Esophagus muscularis mucosa (tissue), 4 donors: ENCODE data around the gene MDK. TPM values are rescaled to one million over a fixed set of nuclear protein-coding genes. Genes with fewer than 3 reads are reported as not detected.
"Not testable (repeated sequence)": the region's sequence is repeated elsewhere in the genome, so short reads cannot be mapped to it uniquely, and the experiment has no call there.

Experiments used
- DNase-seq: peaks from one replicate; pipeline ENCODE4 v3.0.0-alpha.2; 2017; ENCODE audit errors: extremely low spot score
- H3K27ac ChIP-seq, 4 donors: fragments of 200-600 bp; sonication (generic); replicated peaks in 1 of 4; 1 replicate in 3 of 4; 2 replicates in 1 of 4; pipeline ENCODE4 v1.5.1; 2016 to 2019; ENCODE audit warnings: mild to moderate bottlenecking in 1 of 4
- H3K27me3 ChIP-seq, 4 donors: fragments of 200-600 bp; sonication (generic); one replicate each; pipeline versions ENCODE4 v1.5.1 to v1.6.0; 2016 to 2019
- H3K36me3 ChIP-seq, 4 donors: fragments of 200-600 bp; sonication (generic); one replicate each; pipeline ENCODE4 v1.5.1; 2016 to 2019
- H3K4me1 ChIP-seq, 4 donors: fragments of 200-600 bp; sonication (generic); one replicate each; pipeline ENCODE4 v1.5.1; 2016 to 2019
- H3K4me3 ChIP-seq, 4 donors: fragments of 200-600 bp; sonication (generic); 1 replicate in 2 of 4; 2 replicates in 2 of 4; pipeline ENCODE4 v1.5.1; 2016 to 2019; ENCODE audit warnings: mild to moderate bottlenecking in 4 of 4, moderate library complexity in 1 of 4
- H3K9me3 ChIP-seq, 4 donors: fragments of 200-600 bp; sonication (generic); 1 replicate in 3 of 4; 2 replicates in 1 of 4; pipeline ENCODE4 v1.5.1; 2016 to 2019
- CTCF ChIP-seq, 3 experiments: fragments of 200-600 bp in 2 of 3; fragments of 450-650 bp in 1 of 3; sonication (generic) in 2 of 3; IDR thresholded peaks; one replicate each; pipeline ENCODE4 v1.5.1; 2017 to 2019; ENCODE audit warnings: antibody characterized with exemption in 3 of 3, mild to moderate bottlenecking in 2 of 3, moderate library complexity in 1 of 3
- EP300 ChIP-seq: sonication (generic); formaldehyde crosslinking; IDR thresholded peaks from one replicate; pipeline ENCODE4 v1.6.1; 2017; ENCODE audit warnings: antibody characterized with exemption
- POLR2A ChIP-seq: fragments of 450-650 bp; IDR thresholded peaks from one replicate; pipeline ENCODE4 v1.6.1; 2017; ENCODE audit warnings: antibody characterized with exemption, moderate library complexity, mild to moderate bottlenecking, low read depth
- POLR2AphosphoS5 ChIP-seq, 2 donors: sonication (generic); formaldehyde crosslinking; IDR thresholded peaks; one replicate each; pipeline ENCODE4 v1.6.1; 2017; ENCODE audit warnings: antibody characterized with exemption in 2 of 2
- WGBS: methylation state at CpG from one replicate; pipeline ENCODE4 v1.1.5; 2018; 5-methylcytosine and 5-hydroxymethylcytosine counted together
- intact Hi-C: fragments of 100-400 bp; cut with DNase I; formaldehyde crosslinking; loops from one replicate; pipeline ENCODE4 v1.15.1; 2023
- total RNA-seq, 4 donors: library from RNA; depleted of rRNA; stranded (reverse); fragments of >200 nt; gene quantifications; one replicate each; pipeline versions ENCODE4 v1.1.0 to v1.2.1, GENCODE V29; 2016

MDK gene
- total RNA-seq, 4 donors from 2014 or later, result 1.2 to 12.8 (median 11.8) TPM

DNA sequence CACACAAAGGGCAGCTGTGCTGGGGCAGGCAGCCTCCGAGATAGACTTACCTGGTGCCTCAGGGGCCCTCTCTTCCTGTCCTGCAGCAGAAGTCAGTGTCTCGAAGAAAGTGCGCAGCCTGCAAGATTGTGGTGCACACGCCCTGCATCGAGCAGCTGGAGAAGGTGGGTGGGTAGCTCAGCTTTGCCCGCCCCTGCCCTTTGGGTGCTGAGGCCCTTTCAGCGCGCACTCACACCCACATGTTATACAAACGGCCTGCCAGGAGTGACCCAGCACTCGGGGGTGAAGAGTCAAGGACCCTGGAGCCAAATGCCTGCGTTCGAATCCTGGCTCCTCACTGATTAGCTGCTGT lies 13.6 kb upstream of the MDK start:
- Histone ChIP-seq H3K27me3 (no peaks in the 10 kb centered on the region), H3K36me3 (peaks cover 0 to 58% (median 48%) of the 10 kb centered on the region in 4 donors), H3K4me1 (peaks cover 25 to 48% (median 36%) of the 10 kb centered on the region in 4 donors), H3K9me3 (no peaks in the 10 kb centered on the region), H3K27ac (no peak overlapping the region), H3K4me3 (peak overlapping the region in 1 of 4 donors; percentile 22)
- TF ChIP-seq CTCF (IDR thresholded peaks at IDR 0.05) (no peak), POLR2AphosphoS5 (IDR thresholded peaks at IDR 0.05) (no peak), POLR2A (no peak), EP300 (no peak)
- 86% methylated on average over 7 of the region's 12 CpGs for WGBS
- intact Hi-C loops, result loop anchor here (2.0 kb wide), 1 partner anchor 15 kb away; no protein-coding TSS in a partner anchor
- DNase-seq, result no peak

- Histone ChIP-seq H3K27me3 (no peaks in the 10 kb centered on the region), H3K36me3 (peaks cover 9 to 75% (median 64%) of the 10 kb centered on the region in 4 donors), H3K4me3 (no peak overlapping the region), H3K27ac (no peak overlapping the region), H3K4me1 (peaks cover 13 to 32% (median 19%) of the 10 kb centered on the region in 4 donors), H3K9me3 (no peaks in the 10 kb centered on the region)
- TF ChIP-seq CTCF (IDR thresholded peaks at IDR 0.05) (peak; percentile 55 to 88 (median 60)), POLR2A (no peak), POLR2AphosphoS5 (IDR thresholded peaks at IDR 0.05) (no peak), EP300 (no peak)
- 73% methylated on average over 22 of the region's 25 CpGs for WGBS
- DNase-seq, result no peak
- intact Hi-C loops, result no loop called here
These were observed 11.9 kb upstream of the MDK start for GRCh38 chr11:46369458-46370152.

GRCh38 chr11:46370253-46370652 lies 11.2 kb upstream of the MDK start:
- 87% methylated on average over 13 of the region's 13 CpGs for WGBS
- Histone ChIP-seq H3K4me1 (peaks cover 12 to 32% (median 16%) of the 10 kb centered on the region in 4 donors), H3K36me3 (peaks cover 16 to 82% (median 70%) of the 10 kb centered on the region in 4 donors), H3K4me3 (no peak overlapping the region), H3K27ac (no peak overlapping the region), H3K27me3 (no peaks in the 10 kb centered on the region), H3K9me3 (no peaks in the 10 kb centered on the region)
- TF ChIP-seq CTCF (IDR thresholded peaks at IDR 0.05), result no peak
- no peak for TF ChIP-seq EP300
- no peak for TF ChIP-seq POLR2A
- no peak for TF ChIP-seq POLR2AphosphoS5 (IDR thresholded peaks at IDR 0.05)
- no peak for DNase-seq
- intact Hi-C loops, result no loop called here

DNA sequence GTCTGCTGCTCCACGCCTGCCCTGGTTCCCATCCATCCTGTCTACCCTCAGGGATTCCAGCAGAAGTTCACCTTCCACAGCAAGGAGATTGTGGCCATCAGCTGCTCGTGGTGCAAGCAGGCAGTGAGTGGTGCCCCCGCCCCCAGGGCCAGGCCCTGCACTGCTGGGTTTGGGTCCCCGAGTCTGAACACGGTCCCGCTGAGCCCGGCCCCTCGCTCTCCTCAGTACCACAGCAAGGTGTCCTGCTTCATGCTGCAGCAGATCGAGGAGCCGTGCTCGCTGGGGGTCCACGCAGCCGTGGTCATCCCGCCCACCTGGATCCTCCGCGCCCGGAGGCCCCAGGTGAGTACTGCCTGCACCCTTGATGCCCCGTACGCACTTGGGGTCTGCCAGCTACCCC lies 10.2 kb upstream of the MDK start:
- Histone ChIP-seq H3K36me3 (peaks cover 26 to 92% (median 80%) of the 10 kb centered on the region in 4 donors), H3K4me1 (peaks cover 12 to 24% (median 16%) of the 10 kb centered on the region in 4 donors)
- H3K4me3 ChIP-seq, DNase-seq, H3K27ac ChIP-seq, H3K9me3 ChIP-seq, H3K27me3 ChIP-seq, intact Hi-C loops: not testable (repeated sequence)
- WGBS, result 89% methylated on average over 9 of the region's 19 CpGs

DNA sequence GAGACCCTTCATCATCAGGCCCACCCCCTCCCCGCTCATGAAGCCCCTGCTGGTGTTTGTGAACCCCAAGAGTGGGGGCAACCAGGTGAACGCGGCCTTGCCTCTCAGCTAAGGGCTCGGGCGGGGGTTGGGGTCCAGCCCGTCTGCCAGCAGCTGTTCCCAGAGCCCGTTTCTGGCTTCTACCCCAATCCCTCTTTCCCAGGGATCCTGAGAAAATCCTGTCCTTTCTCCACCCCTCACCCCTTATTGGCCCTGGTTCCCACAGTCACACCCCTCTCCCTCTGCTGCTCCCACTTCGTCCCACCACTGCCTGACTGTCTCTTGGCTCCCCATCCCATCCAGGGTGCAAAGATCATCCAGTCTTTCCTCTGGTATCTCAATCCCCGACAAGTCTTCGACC lies 9.4 kb upstream of the MDK start:
- no peak for DNase-seq
- no peak overlapping the region for H3K27ac ChIP-seq
- intact Hi-C loops, result no loop called here
- peaks cover 33 to 95% (median 89%) of the 10 kb centered on the region in 4 donors for H3K36me3 ChIP-seq
- WGBS, result 81% methylated on average over 6 of the region's 10 CpGs
- no peaks in the 10 kb centered on the region for H3K9me3 ChIP-seq
- no peaks in the 10 kb centered on the region for H3K27me3 ChIP-seq
- H3K4me1 ChIP-seq, result peaks cover 8 to 16% (median 12%) of the 10 kb centered on the region in 4 donors
- H3K4me3 ChIP-seq, result no peak overlapping the region
- TF ChIP-seq POLR2A (no peak), CTCF (IDR thresholded peaks at IDR 0.05) (no peak), POLR2AphosphoS5 (IDR thresholded peaks at IDR 0.05) (no peak), EP300 (no peak)

GRCh38 chr11:46372501-46372900 lies 9.0 kb upstream of the MDK start:
- H3K9me3 ChIP-seq, H3K4me3 ChIP-seq, DNase-seq, H3K27me3 ChIP-seq, H3K27ac ChIP-seq, intact Hi-C loops: not testable (repeated sequence)
- 88% methylated on average over 15 of the region's 15 CpGs for WGBS
- peaks cover 33 to 99% (median 93%) of the 10 kb centered on the region in 4 donors for H3K36me3 ChIP-seq
- peaks cover 4 to 12% (median 8%) of the 10 kb centered on the region in 4 donors for H3K4me1 ChIP-seq
